NOMO-1 (cell line): Measurements from ENCODE around the gene ING3.

Experiments
- DNase-seq, 2 experiments: peaks; one replicate each; lab custom pipeline; 2025; ENCODE audit not compliant: unreplicated experiment in 2 of 2; lab: John Stamatoyannopoulos, UW

The ING3 gene

GRCh38 chr7:120950539-120951308 is at the start of gene ING3:
Gene ING3 (plus strand): TSS chr7:120950777. CDS start chr7:120950897, 120 bp downstream.
- DNase-seq: peak; percentile 77 to 88

GRCh38 chr7:120915314-120916105 is 35.1 kb upstream of the ING3 start:
- no peak for DNase-seq

- no peak for DNase-seq
These were observed 34.5 kb upstream of the ING3 start for GRCh38 chr7:120916121-120916520.

GRCh38 chr7:120916538-120916937 is 34.0 kb upstream of the ING3 start:
- DNase-seq: no peak

- DNase-seq: no peak
These were observed 31.1 kb upstream of the ING3 start for GRCh38 chr7:120919466-120919865.

- DNase-seq: no peak
These were observed 30.5 kb upstream of the ING3 start for GRCh38 chr7:120920034-120920433.

- no peak for DNase-seq
These were observed 29.8 kb upstream of the ING3 start for GRCh38 chr7:120920591-120921274.

- no peak for DNase-seq
These were observed 25.7 kb upstream of the ING3 start for GRCh38 chr7:120924837-120925236.

- DNase-seq: no peak
These were observed 25.2 kb upstream of the ING3 start for GRCh38 chr7:120925392-120925791.

GRCh38 chr7:120926943-120927346 is 23.6 kb upstream of the ING3 start:
- DNase-seq: no peak

- DNase-seq: peak in 1 of 2 experiments; percentile 1
These were observed 23.0 kb upstream of the ING3 start for GRCh38 chr7:120927454-120928103.

- no peak for DNase-seq
These were observed 19.3 kb upstream of the ING3 start for GRCh38 chr7:120931243-120931642.

GRCh38 chr7:120933475-120933874 is 17.1 kb upstream of the ING3 start:
- DNase-seq: no peak

- DNase-seq: no peak
These were observed 11.2 kb upstream of the ING3 start for GRCh38 chr7:120939345-120939744.

GRCh38 chr7:120941064-120941463 is 9.5 kb upstream of the ING3 start:
- no peak for DNase-seq

- no peak for DNase-seq
These were observed 8.7 kb upstream of the ING3 start for GRCh38 chr7:120941856-120942255.

- DNase-seq: no peak
These were observed 7.7 kb upstream of the ING3 start for GRCh38 chr7:120942861-120943260.

- no peak for DNase-seq
These were observed 5.6 kb upstream of the ING3 start for GRCh38 chr7:120944826-120945562.

GRCh38 chr7:120947980-120948379 is 2.6 kb upstream of the ING3 start:
- DNase-seq: no peak

GRCh38 chr7:120949393-120949911 is 1.1 kb upstream of the ING3 start:
- no peak for DNase-seq
